ENCODE measurements around the gene COL6A3.
"Not testable (repeated sequence)": the region's sequence is repeated elsewhere in the genome, so short reads cannot be mapped to it uniquely, and the experiment has no call there.

COL6A3 gene

GRCh38 chr2:237411683-237412423 lies 2.1 kb downstream of the COL6A3 start:
- no peak for DNase-seq

- DNase-seq, result no peak
Measured at GRCh38 chr2:237411092-237411601, 2.8 kb downstream of the COL6A3 start.

GRCh38 chr2:237409263-237409662 lies 4.7 kb downstream of the COL6A3 start:
- not testable (repeated sequence) for DNase-seq

GRCh38 chr2:237408335-237409000 lies 5.5 kb downstream of the COL6A3 start:
- no peak for DNase-seq

- no peak for DNase-seq
Measured at GRCh38 chr2:237407700-237408099, 6.3 kb downstream of the COL6A3 start.

DNA sequence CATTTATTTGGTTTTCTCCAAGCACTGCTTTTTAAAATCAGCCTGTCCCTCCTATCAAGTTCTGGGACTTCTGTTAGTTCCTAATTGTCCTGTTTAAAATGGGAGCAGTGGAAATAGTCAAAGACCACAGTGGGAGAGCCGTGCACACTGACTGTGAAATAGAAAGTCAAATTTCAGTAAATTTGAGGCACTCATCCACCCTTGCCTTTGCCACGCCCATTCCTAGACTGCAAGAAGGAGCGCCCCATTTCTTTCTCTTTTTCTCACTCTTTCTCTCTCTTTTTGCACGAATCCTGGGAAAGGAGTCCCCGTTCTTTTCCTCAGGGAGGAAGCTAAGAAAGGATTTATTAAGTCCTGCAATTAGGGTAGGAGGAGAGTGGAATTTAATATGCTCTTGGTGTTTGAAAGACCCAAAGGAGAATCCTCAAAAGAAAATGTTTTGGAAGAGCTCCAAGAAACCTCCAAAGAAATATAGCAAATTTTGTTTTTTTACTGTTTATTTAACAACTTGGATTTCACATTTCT lies 7.5 kb downstream of the COL6A3 start:
- no peak for DNase-seq

- DNase-seq, result no peak
Measured at GRCh38 chr2:237405605-237406004, 8.4 kb downstream of the COL6A3 start.

- DNase-seq, result no peak
Measured at GRCh38 chr2:237405006-237405559, 8.9 kb downstream of the COL6A3 start.

DNA sequence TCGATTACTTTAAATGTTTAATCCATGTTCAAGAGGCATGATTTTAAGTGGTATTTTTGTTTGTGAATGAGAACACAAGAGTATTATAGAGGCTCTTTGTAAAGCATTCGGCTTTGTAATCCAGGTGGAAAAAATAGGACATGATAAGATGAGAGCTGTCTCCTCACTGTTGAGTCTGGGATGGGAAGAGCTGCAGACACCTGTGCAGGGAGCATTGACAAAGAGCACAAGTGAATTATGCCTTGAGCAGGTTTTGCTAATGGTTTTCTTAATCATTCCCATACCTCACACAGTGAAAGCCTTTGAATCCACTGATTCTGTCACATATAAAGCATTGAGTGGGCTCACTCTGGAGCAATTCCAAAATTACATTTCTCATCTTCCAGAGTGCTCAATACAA lies 9.6 kb downstream of the COL6A3 start:
- no peak for DNase-seq

- DNase-seq, result no peak
Measured at GRCh38 chr2:237403024-237403882, 10.7 kb downstream of the COL6A3 start.

DNA sequence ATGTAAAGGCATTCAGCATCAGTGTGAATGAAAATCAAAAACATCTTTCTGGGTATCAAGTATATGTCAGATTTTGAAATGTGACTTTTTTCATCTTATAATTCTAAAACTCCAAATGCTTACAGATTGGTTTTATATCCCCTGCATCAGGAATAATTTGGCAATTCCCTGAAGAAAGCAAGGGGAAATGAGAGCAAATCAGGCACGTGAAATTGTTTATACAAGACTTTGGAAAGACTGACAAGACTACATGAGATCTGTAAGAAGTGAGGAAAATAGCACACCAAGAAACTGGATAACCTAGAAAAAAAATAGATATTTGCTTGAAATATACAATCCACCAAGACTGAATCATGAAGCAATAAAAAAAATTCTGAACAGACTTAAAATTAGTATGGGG lies 13.8 kb downstream of the COL6A3 start:
- no peak for DNase-seq

DNA sequence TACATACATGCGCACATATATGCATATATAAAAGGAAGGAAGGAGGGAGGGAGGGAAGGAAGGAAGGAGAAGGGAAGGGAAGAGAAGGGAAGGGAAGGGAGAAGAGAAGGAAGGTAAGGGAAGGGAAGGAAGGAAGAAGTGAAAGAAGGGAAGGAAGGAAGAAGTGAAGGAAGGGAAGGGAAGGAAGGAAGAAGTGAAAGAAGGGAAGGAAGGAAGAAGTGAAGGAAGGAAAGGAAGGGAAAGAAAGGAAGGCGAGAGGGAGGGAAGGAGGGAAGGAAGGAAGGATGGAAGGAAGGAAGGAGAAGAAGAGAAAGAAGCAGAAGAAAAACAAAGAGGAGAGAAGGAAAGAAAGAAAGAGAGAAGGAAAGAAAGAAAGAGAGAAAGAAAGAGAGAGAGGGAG lies 16.9 kb downstream of the COL6A3 start:
- DNase-seq, result no peak

DNA sequence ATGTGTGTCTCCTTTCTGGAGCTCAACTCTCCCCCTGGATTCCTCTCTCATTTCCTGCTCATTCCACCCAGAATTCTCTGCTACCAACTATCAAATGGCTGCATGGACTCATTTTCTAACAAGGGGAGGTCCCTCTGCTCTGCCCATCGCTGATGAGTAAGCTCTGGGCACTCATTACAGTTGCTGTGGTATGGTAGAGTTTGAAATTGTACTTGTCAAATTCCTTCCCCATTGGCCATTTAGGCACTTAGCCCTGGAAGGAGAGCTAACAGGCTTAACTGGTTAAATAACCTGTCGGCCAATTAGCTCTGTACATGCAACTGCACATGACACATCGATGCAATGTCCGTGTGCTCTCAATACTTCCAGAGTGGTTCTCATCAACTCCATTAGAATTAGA lies 20.4 kb downstream of the COL6A3 start:
- no peak for DNase-seq

- DNase-seq, result no peak
Measured at GRCh38 chr2:237392186-237392585, 21.8 kb downstream of the COL6A3 start.

DNA sequence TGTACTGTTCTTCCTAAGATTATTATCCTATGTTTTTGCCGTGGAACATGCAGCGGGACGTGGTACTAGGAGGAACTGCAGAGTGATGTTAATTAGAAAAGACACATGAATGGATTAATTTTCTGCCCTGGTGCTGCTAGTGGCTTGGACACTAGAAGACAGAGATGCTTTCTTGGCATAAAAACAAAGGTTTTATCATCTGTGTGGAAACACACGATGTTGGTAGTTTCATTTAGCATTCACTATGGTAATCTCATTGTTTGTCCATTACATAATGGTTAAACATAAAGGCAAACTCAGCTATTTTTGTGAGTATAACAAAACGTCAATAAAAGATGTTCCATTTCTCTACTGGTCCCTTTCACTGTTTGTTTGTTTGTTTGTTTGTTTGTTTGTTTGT lies 22.8 kb downstream of the COL6A3 start:
- no peak for DNase-seq

DNA sequence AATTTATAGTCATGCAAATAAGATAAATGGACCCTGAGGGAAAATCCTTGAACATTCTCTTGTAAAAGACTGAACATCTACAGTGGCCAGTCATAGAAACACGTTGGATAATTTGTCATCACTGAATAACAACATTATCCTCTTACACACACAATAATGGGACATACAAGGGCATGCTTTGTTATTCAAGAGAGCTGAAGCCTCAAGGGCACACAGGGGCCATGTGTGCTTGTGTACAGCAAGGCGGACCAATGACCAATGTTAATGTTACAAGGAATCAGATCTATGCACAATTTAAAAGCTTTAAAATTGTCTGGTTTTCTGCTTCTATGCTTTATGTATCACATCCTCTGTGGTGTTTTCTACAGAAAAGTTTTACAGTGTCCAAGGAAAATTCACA lies 23.7 kb downstream of the COL6A3 start:
- DNase-seq, result no peak

- DNase-seq, result no peak
Measured at GRCh38 chr2:237389831-237390230, 24.1 kb downstream of the COL6A3 start.

DNA sequence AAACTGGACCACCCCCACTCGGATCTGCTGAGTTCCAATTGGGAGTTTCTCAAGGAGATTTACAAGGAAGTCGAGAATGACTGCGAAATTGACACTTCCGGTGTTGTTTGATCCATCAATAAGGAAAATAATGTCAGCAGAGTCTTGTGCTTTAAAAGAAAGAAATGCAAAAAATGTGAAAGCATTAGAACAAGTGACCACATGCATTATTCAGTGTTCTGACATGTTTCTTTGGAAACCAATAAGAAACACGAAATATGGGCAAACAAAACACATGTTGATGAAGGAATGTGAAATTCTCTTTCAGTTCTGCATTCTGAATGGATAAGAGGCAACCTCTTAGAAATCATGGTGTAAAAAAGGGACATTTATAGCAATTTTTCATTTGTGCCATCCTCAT lies 25.9 kb downstream of the COL6A3 start:
- DNase-seq, result no peak

- DNase-seq, result no peak
Measured at GRCh38 chr2:237384672-237385020, 29.3 kb downstream of the COL6A3 start.

- no peak for DNase-seq
Measured at GRCh38 chr2:237383991-237384671, 29.8 kb downstream of the COL6A3 start.

GRCh38 chr2:237380768-237381167 lies 33.2 kb downstream of the COL6A3 start:
- DNase-seq, result no peak

DNA sequence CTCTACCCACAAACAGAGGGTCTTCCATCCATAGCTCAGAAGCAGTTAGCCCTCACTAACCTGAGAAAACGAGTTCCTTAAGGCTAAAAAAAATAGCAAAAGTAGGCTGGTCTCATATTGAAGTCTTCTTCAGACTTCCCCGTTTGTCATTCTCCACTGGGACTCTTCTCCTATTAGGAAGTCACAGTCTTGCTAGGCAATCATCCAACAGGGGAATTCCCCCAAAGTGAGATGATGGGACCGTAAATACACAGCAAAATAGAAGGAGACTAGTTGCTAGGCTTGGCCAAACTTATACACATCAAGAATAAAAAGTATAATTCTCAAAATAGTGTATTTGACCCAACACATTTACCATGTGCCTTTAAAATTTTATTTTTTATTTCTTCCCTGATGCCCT lies 34.3 kb downstream of the COL6A3 start:
- no peak for DNase-seq
